GM18861 (cell line): ENCODE data around the gene NTSR2.

Experiments used
- ATAC-seq: cut with Tn5 transposase; IDR thresholded peaks from one replicate; pipeline ENCODE4 v1.9.1; 2021; ENCODE audit not compliant: unreplicated experiment

Gene NTSR2

GRCh38 chr2:11630855-11631254, 39.1 kb downstream of the NTSR2 start:
- no peak for ATAC-seq

GRCh38 chr2:11629851-11630250, 40.1 kb downstream of the NTSR2 start:
- ATAC-seq = no peak

GRCh38 chr2:11629215-11629614, 40.8 kb downstream of the NTSR2 start:
- no peak for ATAC-seq

GRCh38 chr2:11628675-11629074, 41.3 kb downstream of the NTSR2 start:
- no peak for ATAC-seq

- no peak for ATAC-seq
Measured at GRCh38 chr2:11625671-11626070, 44.3 kb downstream of the NTSR2 start.

GRCh38 chr2:11624893-11625292, 45.1 kb downstream of the NTSR2 start:
- no peak for ATAC-seq

GRCh38 chr2:11622611-11623010, 47.4 kb downstream of the NTSR2 start:
- ATAC-seq = no peak

- ATAC-seq = no peak
Measured at GRCh38 chr2:11621410-11621809, 48.6 kb downstream of the NTSR2 start.

GRCh38 chr2:11618708-11619062, 51.3 kb downstream of the NTSR2 start:
- no peak for ATAC-seq

- no peak for ATAC-seq
Measured at GRCh38 chr2:11617984-11618707, 51.8 kb downstream of the NTSR2 start.

GRCh38 chr2:11617527-11617926, 52.5 kb downstream of the NTSR2 start:
- ATAC-seq = no peak

GRCh38 chr2:11616851-11617415, 53.1 kb downstream of the NTSR2 start:
- no peak for ATAC-seq

GRCh38 chr2:11616097-11616687, 53.8 kb downstream of the NTSR2 start:
- no peak for ATAC-seq

GRCh38 chr2:11615209-11615608, 54.8 kb downstream of the NTSR2 start:
- ATAC-seq = no peak

GRCh38 chr2:11613297-11613696, 56.7 kb downstream of the NTSR2 start:
- no peak for ATAC-seq

GRCh38 chr2:11612553-11613215, 57.3 kb downstream of the NTSR2 start:
- ATAC-seq = no peak

- ATAC-seq = no peak
Measured at GRCh38 chr2:11611251-11611650, 58.7 kb downstream of the NTSR2 start.

- ATAC-seq = no peak
Measured at GRCh38 chr2:11610624-11611242, 59.3 kb downstream of the NTSR2 start.
